ENCODE data around the gene USH2A.
"Not testable (repeated sequence)": the region's sequence is repeated elsewhere in the genome, so short reads cannot be mapped to it uniquely, and the experiment has no call there.

The USH2A gene

DNA sequence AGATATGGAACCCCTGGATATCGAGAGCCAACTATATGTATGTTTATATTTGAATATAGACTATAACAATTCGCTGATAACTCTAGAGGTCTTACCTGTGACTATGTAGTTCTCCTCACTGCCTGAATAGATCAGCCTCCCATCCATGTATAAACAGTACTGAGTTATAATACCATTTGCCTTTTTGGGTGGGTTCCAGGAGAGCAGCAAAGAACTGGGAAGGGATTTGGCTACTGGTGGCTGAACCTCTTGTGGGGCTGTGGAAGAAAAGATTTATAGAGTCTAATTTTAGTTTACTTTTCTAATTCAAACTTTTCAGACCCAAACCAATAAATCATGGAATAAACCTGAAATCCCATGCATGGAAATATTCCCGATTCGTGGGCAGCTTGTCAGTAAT is 376.9 kb downstream of the USH2A start:
- no peak for DNase-seq (ENCODE audit: low spot score)

DNA sequence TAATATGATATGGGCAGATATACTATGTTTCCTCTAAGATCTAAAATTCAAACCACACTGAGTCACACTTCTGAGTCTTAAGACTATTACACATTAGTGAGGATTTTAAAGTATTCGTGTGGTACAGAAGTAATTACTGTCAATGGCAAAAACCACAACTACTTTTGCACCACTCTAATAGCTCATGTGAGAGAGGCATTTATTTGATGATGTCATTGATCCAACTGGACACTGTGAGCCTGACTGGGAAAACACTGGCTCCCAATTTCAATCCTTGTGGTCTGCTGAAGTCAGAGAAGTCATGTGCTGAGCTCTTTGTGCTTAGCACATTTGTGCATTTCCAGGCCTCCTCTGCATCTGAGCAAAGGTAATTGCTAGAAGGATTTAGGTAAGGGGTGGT is 377.8 kb downstream of the USH2A start:
- DNase-seq (ENCODE audit: low spot score), result no peak

DNA sequence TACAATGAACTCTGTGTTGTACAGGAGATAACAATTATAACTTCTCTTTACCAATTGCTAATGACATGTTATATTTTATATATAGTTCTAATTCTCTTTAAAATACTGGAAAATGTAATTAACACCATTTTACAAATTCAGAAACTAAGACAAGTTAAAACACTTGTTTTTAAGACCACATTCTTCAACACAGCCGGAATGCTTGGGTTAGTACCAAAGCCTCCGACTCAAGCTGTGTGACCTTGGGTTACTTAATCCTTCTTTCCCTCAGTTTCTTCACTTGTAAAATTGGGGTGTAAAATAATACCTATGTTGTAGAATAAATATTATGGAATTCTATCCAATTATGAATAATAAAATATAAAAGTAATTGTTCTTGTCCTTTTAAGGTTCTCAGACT is 378.7 kb downstream of the USH2A start:
- DNase-seq (ENCODE audit: low spot score), result no peak

DNA sequence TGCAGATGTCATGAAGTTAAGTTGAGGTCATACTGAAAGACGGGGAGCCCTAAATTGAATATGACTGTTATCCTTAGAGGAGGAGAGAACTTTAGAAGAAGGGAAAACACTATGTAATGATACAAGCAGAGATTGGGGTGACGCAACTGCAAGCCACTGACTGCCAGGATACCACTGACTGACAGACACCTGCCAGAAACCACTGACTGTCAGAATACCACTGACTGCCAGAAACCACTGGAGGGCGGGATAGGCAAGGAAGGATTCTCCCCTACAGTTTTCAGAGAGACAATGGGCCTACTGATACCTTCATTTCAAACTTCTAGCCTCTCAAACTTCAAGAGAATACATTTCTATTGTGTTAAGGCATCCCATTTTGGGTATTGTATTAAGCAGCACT is 388.7 kb downstream of the USH2A start:
- no peak for DNase-seq (ENCODE audit: low spot score)

DNA sequence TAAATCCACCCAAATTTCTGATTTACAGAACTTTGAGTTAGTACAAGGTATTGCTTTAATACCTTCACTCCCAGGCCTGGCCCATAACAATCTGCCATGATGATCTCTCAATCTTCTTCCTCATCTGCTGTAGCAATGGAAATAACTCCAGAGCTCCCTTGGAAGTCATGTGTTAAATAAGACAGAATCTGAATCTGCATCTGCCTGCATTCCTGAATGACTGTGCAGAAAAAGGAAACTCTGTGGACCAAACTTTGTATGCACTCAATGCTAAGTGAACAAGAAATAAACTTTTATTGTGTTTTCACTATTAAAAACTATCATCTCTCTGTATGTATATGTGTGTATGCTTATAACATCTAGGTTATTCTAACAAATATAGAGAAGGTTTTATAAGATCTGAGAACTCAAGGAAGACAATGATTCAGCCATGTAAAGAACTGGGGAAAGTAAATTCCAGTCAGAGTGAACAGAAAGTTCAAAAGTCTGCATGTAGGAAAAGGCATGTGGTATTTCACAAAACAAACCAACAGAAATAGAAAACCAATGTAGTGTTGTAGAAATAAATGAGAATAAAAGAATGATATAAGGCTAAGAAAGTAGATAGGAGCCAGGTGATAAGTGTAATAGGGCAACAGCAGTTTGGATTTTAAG is 390.2 kb downstream of the USH2A start:
- no peak for DNase-seq (ENCODE audit: low spot score)

DNA sequence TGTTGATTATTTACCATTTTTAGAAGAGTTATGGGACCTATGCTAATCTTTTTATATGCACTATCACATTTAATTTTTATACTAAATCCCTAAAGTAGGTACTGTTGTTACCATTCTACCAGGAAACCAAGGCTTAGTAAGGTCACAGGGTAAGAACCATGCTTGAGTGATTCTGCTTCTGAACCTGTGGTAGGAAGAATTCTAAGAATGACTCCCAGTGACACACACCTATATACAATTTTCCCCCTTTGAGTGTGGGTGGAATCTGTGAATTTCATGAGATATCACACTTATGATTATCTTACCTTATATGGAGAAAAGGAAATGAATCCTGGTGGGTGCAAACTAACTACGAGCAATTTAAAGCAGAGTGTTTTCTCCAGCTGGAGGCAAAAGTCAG is 391.0 kb downstream of the USH2A start:
- no peak for DNase-seq (ENCODE audit: low spot score)

DNA sequence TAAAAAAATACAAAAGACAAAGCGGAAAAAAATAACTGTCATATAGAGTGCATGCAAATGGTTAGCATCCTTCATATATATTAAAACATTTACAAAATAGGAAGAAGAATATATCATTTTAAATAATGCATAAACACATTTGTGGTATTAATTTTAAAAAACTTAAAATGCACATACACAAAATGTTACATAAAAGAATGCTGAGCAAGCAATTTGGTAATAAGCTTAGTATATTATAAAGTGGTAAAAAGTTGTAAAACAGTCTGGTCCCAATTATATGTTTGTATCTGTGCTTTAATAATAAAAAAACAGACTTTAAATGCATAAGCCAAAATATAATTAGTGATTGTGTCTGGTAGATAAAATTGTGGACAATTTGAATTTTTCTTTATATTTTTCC is 394.6 kb downstream of the USH2A start:
- DNase-seq (ENCODE audit: low spot score), result no peak

DNA sequence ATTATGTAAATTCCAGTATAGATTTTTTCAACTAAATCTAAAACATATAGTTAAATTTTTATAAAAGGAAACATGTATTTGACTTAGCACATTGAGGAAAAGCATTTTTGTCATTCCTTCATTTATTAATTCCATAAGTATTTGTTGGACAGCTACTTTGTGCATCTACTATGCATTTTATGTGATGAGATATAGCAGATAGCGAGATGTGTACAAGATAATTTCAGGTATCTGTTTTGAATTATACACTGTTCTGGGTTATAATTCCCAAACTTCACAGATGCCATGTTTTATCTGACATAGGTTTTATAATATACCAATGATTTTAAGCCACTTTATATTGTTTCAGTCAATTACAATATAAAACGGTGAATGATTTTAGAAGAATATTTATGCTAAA is 398.7 kb downstream of the USH2A start:
- no peak for DNase-seq (ENCODE audit: low spot score)

DNA sequence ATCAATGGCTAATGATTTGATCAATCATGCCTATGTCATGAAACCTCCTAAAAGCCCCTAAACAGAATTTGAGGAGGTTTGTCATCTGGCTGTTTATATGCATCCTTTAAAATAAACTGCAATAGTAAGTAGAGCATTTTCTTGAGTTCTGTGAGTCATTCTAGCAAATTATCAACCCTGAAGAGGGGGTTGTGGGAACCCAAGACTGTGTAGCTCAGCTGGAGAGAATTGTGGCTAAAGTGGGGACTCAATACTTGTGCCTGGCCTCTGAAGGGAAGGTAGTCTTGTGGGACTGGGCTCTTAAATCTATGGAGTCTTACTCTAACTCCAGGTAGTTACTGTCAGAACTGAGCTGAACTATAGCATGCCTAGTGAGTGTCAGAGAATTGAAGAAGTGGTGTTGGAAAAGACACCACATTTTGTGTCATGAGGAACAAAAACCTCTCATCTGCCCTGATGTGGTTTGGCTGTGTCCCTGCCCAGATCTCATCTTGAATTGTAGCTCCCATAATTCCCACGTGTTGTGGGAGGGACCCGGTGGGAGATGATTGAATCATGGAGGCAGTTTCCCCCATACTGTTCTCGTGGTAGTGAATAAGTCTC is 402.4 kb downstream of the USH2A start:
- no peak for DNase-seq (ENCODE audit: low spot score)

DNA sequence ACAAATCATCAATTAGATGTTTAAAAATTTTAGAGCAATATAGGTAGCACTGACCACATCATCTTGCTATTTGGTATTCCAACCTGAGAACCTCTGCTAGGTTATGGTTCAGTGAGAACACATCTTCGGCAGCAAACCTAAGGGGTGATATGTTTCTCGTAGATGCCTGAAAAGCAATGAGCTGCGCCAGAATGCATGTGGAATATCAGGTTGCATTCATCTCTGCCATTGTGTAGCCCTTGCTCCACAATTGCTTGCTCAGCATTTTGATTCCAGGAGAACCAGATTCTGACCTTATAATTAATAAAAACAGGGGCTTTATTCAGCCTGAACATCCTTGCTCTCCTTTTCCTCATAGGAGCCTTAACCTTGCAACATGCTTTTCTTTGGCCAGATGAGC is 408.1 kb downstream of the USH2A start:
- DNase-seq (ENCODE audit: low spot score), result no peak

DNA sequence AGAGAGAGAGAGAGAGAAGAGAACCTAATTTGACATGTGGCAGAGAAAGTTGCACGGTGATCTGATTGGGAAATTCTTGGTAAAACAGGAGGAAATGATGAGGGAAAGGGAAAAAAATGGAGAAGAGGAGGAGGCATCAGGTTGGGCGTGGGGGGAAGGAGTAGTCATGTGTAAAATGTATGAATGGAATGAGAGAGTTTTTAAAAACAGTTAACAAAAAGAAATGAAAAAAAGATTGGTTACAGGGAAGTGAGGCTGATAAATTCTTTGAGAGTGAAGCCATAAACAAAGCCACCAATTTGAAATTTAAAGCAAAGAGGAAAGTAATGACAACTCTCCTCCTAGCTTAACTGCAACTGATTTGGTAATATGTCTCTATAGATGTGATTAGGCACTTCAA is 409.2 kb downstream of the USH2A start:
- no peak for DNase-seq (ENCODE audit: low spot score)

DNA sequence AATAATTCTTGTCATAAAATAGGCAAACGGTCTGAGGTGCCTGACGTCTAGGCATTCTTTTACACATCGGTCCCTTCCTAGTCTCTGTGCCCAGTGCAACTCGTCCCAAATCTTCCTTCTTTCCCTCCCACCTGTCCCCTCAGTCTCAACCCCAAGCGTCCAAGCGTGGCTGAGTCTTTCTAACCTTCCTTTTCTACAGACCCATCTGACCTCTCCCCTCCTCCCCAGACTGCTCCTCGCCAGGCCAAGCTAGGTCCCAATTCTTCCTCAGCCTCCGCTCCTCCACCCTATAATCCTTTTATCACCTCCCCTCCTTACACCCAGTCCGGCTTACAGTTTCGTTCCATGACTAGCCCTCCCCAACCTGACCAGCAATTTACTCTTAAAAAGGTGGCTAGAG is 413.8 kb downstream of the USH2A start:
- DNase-seq (ENCODE audit: low spot score), result not testable (repeated sequence)

DNA sequence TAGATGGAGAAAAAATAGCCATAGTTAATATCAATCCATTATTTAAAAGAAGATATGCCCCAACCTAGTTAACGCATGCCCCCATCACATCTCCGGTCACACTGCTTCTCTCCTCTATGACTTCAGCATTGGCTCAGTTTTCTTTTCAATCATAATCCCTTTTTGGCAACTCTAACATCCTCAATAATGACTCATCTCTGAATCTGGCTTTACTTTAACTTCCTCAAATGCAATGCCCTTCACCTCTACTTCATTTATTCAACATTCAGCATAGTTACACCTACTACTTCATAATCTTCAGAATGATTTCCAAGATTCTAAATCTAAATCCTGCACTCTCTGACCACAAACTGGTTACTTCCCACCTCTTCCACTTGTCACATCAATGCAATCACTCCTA is 417.3 kb downstream of the USH2A start:
- no peak for DNase-seq (ENCODE audit: low spot score)

DNA sequence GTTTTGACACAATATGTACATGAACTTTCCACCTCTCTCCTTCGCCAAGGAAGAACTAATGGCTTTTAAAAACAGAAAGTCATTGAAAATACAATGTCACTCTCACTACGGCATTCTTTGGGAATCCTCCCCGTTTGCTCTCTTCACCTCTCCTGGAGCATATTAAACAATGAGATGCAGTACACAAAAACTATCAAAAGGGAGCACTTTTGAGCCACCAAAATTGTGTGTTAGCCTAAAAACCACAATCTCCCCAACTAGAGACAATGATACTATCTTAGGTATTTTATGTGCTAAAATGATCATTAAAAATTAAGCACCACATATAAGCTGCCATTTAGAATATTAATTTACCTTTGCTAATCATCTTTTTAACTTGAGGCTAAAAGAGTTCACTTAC is 430.6 kb downstream of the USH2A start:
- no peak for DNase-seq (ENCODE audit: low spot score)

DNA sequence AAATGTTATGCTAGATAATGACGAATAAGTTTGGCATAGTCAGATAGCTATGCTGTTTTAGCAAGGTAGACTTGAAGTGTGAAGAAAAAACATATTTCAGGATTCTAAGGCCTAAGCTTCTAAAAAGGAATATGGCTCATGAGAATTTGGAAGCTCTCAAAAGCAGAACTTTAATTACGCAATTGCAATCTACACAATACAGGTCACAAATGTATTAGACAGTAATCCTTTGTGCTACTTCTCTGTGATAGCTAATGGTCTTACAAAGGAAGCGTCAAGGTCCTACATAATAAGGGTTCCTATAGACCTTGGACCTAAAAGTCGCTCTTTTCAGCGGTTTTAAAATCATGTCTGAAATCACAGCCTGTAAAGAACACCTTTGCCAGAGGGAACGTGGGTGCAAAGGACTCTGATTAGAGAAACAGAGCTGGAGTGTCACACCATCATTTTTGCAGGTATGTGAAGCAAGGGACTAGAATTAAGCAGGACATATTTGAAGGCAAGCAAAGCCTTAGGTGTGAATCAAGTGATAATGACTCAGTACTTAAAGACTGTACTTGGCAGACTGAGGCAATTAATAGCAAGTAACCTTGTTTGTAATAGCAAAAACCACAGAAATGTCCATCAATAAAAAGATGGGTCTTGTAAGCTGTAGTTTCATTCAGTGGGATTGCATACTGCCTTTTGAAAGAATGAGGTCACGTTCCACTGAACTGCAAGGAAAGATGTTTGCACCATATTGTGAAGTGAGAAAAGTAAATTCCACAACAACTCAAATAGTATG is 436.0 kb downstream of the USH2A start:
- DNase-seq (ENCODE audit: low spot score), result no peak

DNA sequence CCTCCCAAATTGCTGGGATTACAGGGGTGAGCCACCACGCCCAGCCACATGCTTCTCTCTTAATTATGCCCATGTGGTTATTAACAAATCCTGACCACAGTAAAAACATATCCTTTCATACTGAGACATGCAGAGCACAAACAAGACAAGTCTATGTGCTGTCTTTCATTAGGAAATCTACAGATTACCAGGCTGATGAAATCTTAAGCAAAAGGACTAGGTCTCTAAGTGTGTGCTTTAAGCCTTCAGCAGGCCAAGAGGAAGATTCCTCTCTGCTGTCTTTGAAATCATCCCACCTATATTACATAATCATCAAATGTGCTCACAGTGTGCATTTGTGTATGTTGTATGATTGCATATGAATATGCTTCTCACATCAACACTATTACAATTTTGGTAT is 436.8 kb downstream of the USH2A start:
- no peak for DNase-seq (ENCODE audit: low spot score)

DNA sequence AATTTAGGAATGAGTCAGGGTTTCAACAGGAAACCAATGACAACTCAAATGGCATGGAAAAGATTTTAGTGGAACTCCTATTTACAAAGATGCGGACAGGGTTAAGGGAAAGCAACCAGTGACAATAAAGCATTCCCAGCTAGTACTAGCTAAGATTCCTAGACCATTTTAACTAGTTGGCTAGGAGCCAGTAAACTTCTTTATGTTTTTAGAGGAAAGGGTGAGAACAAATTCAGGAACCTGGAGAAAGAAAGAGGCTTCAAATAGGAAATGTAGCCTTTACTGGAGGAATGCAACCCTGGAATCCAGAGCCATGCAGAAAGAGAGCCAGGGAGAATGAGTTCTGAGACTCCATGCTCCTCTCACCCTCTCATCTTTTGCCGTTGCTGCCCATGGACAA is 439.6 kb downstream of the USH2A start:
- no peak for DNase-seq (ENCODE audit: low spot score)

DNA sequence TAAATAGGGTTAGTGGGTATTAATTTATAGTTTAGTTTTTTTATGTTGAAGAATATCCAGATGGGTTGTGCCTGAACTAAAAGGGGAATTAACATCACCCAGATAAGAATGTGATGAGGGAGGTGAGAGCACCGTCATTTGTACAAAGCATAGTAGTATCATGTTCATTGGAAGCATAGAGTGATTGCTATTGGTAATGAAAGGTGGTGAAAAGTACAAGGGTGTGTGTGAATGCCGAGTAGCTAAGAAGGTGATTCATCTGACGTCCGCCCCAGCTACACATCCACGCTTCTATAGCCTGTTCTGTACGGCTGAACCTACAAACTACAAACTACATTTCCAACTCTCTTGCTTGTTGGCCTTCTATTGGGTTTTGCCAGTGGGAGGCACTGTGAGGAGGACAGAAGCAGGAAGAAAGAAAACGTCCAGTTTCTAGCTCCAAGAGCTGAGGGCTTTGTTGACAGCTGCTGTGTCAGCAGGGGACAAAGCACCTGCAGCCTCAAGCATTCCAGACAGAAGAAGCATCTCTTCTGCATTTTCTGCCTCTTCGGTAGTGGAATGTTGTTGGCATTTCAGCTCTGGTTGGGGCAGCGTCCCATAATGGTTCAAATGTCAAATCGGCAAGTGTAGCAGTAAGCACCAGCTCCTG is 451.3 kb downstream of the USH2A start:
- no peak for DNase-seq (ENCODE audit: low spot score)

DNA sequence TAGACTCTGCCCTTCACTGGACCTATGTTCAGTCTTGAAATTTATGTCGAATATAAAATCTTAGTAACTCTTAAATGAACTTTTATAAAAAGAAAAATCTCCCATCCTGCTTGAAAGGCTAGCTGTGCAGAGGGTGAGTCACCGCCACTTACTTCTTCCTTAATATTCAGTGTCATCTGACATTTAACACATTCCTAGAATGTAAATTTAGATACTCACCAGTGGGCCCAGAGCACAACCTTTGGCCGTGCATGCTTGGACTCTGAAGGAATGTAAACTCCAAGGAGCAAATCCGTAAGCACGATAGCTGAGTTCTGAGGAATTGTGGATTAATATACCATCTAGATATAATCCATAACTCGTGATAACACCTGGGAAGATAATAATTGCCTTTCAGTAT is 452.8 kb downstream of the USH2A start:
- no peak for DNase-seq (ENCODE audit: low spot score)

DNA sequence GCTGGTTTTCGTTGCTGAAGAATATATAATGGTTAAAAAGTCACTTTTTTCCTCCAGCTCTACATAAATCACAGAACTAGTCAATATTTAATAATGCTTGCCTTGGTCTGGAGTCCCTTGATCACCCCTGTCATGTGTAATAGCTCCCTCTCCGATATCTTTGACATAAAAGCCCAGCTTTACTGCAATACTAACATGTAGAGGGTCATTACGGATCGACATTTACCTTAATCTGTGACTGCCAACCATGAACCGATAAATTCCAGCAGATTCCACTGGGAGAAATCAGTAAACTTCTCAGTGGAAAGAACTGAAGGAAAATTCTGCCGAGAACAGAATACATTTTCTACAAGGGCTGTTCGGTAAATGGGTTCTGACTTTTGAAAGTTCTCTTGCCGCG is 459.6 kb downstream of the USH2A start:
- no peak for DNase-seq (ENCODE audit: low spot score)

DNA sequence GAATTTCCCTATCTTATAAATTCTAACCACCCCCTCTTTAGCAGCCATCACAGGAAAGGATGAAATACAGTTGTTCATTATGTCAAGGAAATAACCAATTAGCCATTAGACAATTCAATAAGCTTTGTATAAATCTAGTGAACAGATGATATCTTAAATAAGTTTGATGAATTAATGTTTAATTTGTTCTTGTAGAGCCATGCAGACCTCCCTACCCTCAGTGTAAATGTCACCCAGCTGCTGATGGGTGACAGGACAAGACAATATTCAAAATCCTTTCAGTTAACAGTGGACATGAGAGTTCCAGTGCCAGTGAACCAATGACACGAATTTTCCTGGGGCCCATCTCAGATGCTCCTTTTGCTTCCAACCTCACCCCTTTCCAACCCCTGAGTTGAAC is 460.2 kb downstream of the USH2A start:
- no peak for DNase-seq (ENCODE audit: low spot score)

DNA sequence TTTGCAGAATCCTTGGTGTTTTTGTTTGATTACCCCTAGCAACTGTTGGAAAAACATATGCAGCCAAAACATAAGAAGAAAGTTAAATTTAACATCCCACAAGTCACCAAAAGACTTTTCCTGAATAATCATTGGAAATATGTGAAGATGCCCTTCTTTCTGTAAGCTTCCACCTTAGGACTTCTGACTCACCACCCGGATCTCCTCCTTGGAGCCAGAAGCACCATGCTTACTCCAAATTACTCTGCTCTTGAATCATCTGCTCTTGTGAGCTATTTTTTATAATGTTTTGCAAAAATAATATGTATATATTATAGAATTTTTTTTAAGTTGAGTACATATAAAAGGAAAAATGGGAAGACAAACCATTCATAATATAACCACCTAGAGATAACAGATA is 464.4 kb downstream of the USH2A start:
- no peak for DNase-seq (ENCODE audit: low spot score)

DNA sequence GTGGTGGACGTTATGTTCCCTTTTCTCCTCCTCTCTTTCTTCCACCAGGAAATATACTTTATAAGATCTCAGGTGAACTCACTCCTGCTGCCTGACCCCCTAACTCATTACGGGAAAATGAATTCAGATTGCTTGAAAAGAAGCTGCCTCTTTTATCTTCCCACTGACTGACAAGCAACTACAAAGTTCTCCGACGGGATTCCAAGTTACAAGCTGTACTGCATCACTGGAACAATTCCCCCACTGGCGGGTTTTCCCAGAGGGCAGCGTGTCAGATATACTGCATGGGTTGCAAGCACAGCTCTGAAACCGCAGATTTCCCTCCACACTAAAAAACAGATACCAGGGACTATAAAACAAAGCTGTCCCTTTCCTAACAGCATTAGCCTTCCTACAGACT is 465.6 kb downstream of the USH2A start:
- no peak for DNase-seq (ENCODE audit: low spot score)

Data from hematopoietic multipotent progenitor cell treated with erythropoietin and hydrocortisone succinate and interleukin-3 and kit ligand, for 17 days (in vitro differentiated cells).